ENCODE measurements around the gene LRCH3.
A peak's percentile ranks its signal among the peaks of the same experiment; 100 is the strongest.

LRCH3 gene

GRCh38 chr3:197807969-197808587 lies 17.0 kb downstream of the LRCH3 start:
- H3K4me1 Mint-ChIP-seq, result peaks cover 32% of the 10 kb centered on the region
- no peak for DNase-seq
- ATAC-seq, result no peak
- H3K4me3 Mint-ChIP-seq, result no peak overlapping the region
- no peaks in the 10 kb centered on the region for H3K9me3 Mint-ChIP-seq
- peak overlapping the region; percentile 29 to 39 for H3K27ac Mint-ChIP-seq
- no peaks in the 10 kb centered on the region for H3K27me3 Mint-ChIP-seq

GRCh38 chr3:197809356-197810020 lies 18.4 kb downstream of the LRCH3 start:
- Mint-ChIP-seq H3K27ac (no peak overlapping the region), H3K4me1 (peaks cover 32% of the 10 kb centered on the region), H3K4me3 (no peak overlapping the region), H3K27me3 (no peaks in the 10 kb centered on the region), H3K9me3 (no peaks in the 10 kb centered on the region)
- ATAC-seq (no peak), DNase-seq (no peak)

- Mint-ChIP-seq H3K4me1 (peaks cover 32% of the 10 kb centered on the region), H3K27ac (no peak overlapping the region), H3K4me3 (no peak overlapping the region), H3K27me3 (no peaks in the 10 kb centered on the region), H3K9me3 (no peaks in the 10 kb centered on the region)
- DNase-seq (no peak), ATAC-seq (no peak)
These were observed 19.8 kb downstream of the LRCH3 start for GRCh38 chr3:197810901-197811300.

- no peak for ATAC-seq
- DNase-seq, result no peak
- H3K27ac Mint-ChIP-seq, result no peak overlapping the region
- no peaks in the 10 kb centered on the region for H3K9me3 Mint-ChIP-seq
- H3K4me1 Mint-ChIP-seq, result peaks cover 32% of the 10 kb centered on the region
- no peaks in the 10 kb centered on the region for H3K27me3 Mint-ChIP-seq
- H3K4me3 Mint-ChIP-seq, result no peak overlapping the region
These were observed 20.3 kb downstream of the LRCH3 start for GRCh38 chr3:197811343-197811742.

- peaks cover 11% of the 10 kb centered on the region for H3K4me1 Mint-ChIP-seq
- no peaks in the 10 kb centered on the region for H3K27me3 Mint-ChIP-seq
- H3K9me3 Mint-ChIP-seq, result no peaks in the 10 kb centered on the region
- no peak for DNase-seq
- H3K27ac Mint-ChIP-seq, result no peak overlapping the region
- ATAC-seq, result no peak
- H3K4me3 Mint-ChIP-seq, result no peak overlapping the region
These were observed 23.3 kb downstream of the LRCH3 start for GRCh38 chr3:197814372-197814771.

- Mint-ChIP-seq H3K27ac (peak overlapping the region in 1 of 2 donors; percentile 77), H3K9me3 (no peaks in the 10 kb centered on the region), H3K4me1 (no peaks in the 10 kb centered on the region), H3K4me3 (no peak overlapping the region), H3K27me3 (no peaks in the 10 kb centered on the region)
- DNase-seq, result no peak
- ATAC-seq, result no peak
These were observed 29.7 kb downstream of the LRCH3 start for GRCh38 chr3:197820550-197821335.

GRCh38 chr3:197829397-197830045 lies 38.5 kb downstream of the LRCH3 start:
- ATAC-seq (no peak), DNase-seq (no peak)
- no peak overlapping the region for H3K4me3 Mint-ChIP-seq
- no peaks in the 10 kb centered on the region for H3K27me3 Mint-ChIP-seq
- no peaks in the 10 kb centered on the region for H3K9me3 Mint-ChIP-seq
- no peak overlapping the region for H3K27ac Mint-ChIP-seq
- H3K4me1 Mint-ChIP-seq, result no peaks in the 10 kb centered on the region

GRCh38 chr3:197830308-197830966 lies 39.4 kb downstream of the LRCH3 start:
- no peak for DNase-seq
- Mint-ChIP-seq H3K9me3 (no peaks in the 10 kb centered on the region), H3K4me3 (no peak overlapping the region), H3K4me1 (no peaks in the 10 kb centered on the region), H3K27me3 (no peaks in the 10 kb centered on the region), H3K27ac (no peak overlapping the region)
- ATAC-seq, result no peak

GRCh38 chr3:197830967-197831313 lies 39.9 kb downstream of the LRCH3 start:
- Mint-ChIP-seq H3K27ac (no peak overlapping the region), H3K27me3 (no peaks in the 10 kb centered on the region), H3K4me1 (no peaks in the 10 kb centered on the region), H3K9me3 (no peaks in the 10 kb centered on the region), H3K4me3 (no peak overlapping the region)
- ATAC-seq (no peak), DNase-seq (no peak)

GRCh38 chr3:197833930-197834715 lies 43.1 kb downstream of the LRCH3 start:
- Mint-ChIP-seq H3K27ac (no peak overlapping the region), H3K9me3 (no peaks in the 10 kb centered on the region), H3K27me3 (no peaks in the 10 kb centered on the region), H3K4me1 (no peaks in the 10 kb centered on the region), H3K4me3 (no peak overlapping the region)
- ATAC-seq (no peak), DNase-seq (no peak)

- DNase-seq (no peak), ATAC-seq (no peak)
- H3K9me3 Mint-ChIP-seq, result no peaks in the 10 kb centered on the region
- H3K27me3 Mint-ChIP-seq, result no peaks in the 10 kb centered on the region
- no peaks in the 10 kb centered on the region for H3K4me1 Mint-ChIP-seq
- H3K4me3 Mint-ChIP-seq, result no peak overlapping the region
- H3K27ac Mint-ChIP-seq, result peak overlapping the region in 1 of 2 donors; percentile 27
These were observed 44.5 kb downstream of the LRCH3 start for GRCh38 chr3:197835509-197835908.

- H3K27ac Mint-ChIP-seq, result no peak overlapping the region
- no peak overlapping the region for H3K4me3 Mint-ChIP-seq
- no peak for ATAC-seq
- DNase-seq, result no peak
- no peaks in the 10 kb centered on the region for H3K27me3 Mint-ChIP-seq
- no peaks in the 10 kb centered on the region for H3K4me1 Mint-ChIP-seq
- no peaks in the 10 kb centered on the region for H3K9me3 Mint-ChIP-seq
These were observed 45.2 kb downstream of the LRCH3 start for GRCh38 chr3:197836244-197836643.

- no peak for DNase-seq
- Mint-ChIP-seq H3K9me3 (no peaks in the 10 kb centered on the region), H3K4me3 (no peak overlapping the region), H3K27me3 (no peaks in the 10 kb centered on the region), H3K27ac (no peak overlapping the region), H3K4me1 (no peaks in the 10 kb centered on the region)
- ATAC-seq, result no peak
These were observed 46.2 kb downstream of the LRCH3 start for GRCh38 chr3:197837282-197837681.

- Mint-ChIP-seq H3K4me1 (peaks cover 5% of the 10 kb centered on the region), H3K4me3 (no peak overlapping the region), H3K27ac (peak overlapping the region in 1 of 2 donors; percentile 33), H3K27me3 (no peaks in the 10 kb centered on the region), H3K9me3 (no peaks in the 10 kb centered on the region)
- DNase-seq (no peak), ATAC-seq (no peak)
These were observed 50.7 kb downstream of the LRCH3 start for GRCh38 chr3:197841789-197842188.

GRCh38 chr3:197846491-197846890 lies 55.4 kb downstream of the LRCH3 start:
- Mint-ChIP-seq H3K4me1 (peaks cover 27% of the 10 kb centered on the region), H3K9me3 (no peaks in the 10 kb centered on the region), H3K4me3 (no peak overlapping the region), H3K27ac (peak overlapping the region in 1 of 2 donors; percentile 72), H3K27me3 (no peaks in the 10 kb centered on the region)
- ATAC-seq, result no peak
- DNase-seq, result no peak

Measured in stimulated activated naive CD8-positive, alpha-beta T cell treated with anti-CD3 and anti-CD28 coated beads, Interleukin-15, amount 100 ng/mL, for 72 hours (primary cell).